Neuronal stem cell (in vitro differentiated cells): ENCODE measurements around the gene SPATA16.
"Not testable (repeated sequence)": the region's sequence is repeated elsewhere in the genome, so short reads cannot be mapped to it uniquely, and the experiment has no call there.

Source experiments
- DNase-seq: peaks from one replicate; pipeline ENCODE4 v3.0.0-alpha.2; 2013; ENCODE audit warnings: low spot score
- H2AFZ ChIP-seq: one replicate; pipeline ENCODE4 v1.6.1; 2013; ENCODE audit warnings: mild to moderate bottlenecking, low read length, inconsistent platforms
- H2AK5ac ChIP-seq: 2 replicates; pipeline ENCODE4 v1.6.1; 2013; ENCODE audit warnings: low read depth, mild to moderate bottlenecking, inconsistent platforms, low read length, moderate library complexity, mixed read lengths
- H2BK120ac ChIP-seq: 2 replicates; pipeline ENCODE4 v1.6.1; 2013; ENCODE audit warnings: low read depth, mild to moderate bottlenecking, inconsistent platforms, low read length, moderate library complexity, mixed read lengths
- H2BK12ac ChIP-seq: one replicate; pipeline ENCODE4 v1.6.1; 2013; ENCODE audit warnings: low read length, inconsistent platforms
- H2BK15ac ChIP-seq: 2 replicates; pipeline ENCODE4 v1.6.1; 2013; ENCODE audit warnings: mild to moderate bottlenecking, low read length, inconsistent platforms, mixed read lengths
- H2BK5ac ChIP-seq: one replicate; pipeline ENCODE4 v1.6.1; 2013; ENCODE audit warnings: inconsistent platforms, mild to moderate bottlenecking, low read length, moderate library complexity
- H3K14ac ChIP-seq: one replicate; pipeline ENCODE4 v1.6.1; 2013; ENCODE audit warnings: low read length, inconsistent platforms
- H3K18ac ChIP-seq: 2 replicates; pipeline ENCODE4 v1.6.1; 2013; ENCODE audit warnings: low read length, inconsistent platforms
- H3K23ac ChIP-seq: 2 replicates; pipeline ENCODE4 v1.6.1; 2013; ENCODE audit warnings: low read depth, mild to moderate bottlenecking, mixed read lengths, low read length, inconsistent platforms; ENCODE audit not compliant: poor library complexity
- H3K27ac ChIP-seq: replicated peaks from 3 replicates; pipeline ENCODE4 v1.5.1; 2013; ENCODE audit warnings: low read length, inconsistent platforms
- H3K27me3 ChIP-seq, 3 experiments: 2 replicates each; pipeline ENCODE4 v1.6.1; 2013; ENCODE audit warnings: low read length in 3 of 3, mild to moderate bottlenecking in 2 of 3, inconsistent platforms in 1 of 3, low read depth in 1 of 3, mixed read lengths in 1 of 3, moderate library complexity in 1 of 3; ENCODE audit not compliant: control insufficient read depth in 3 of 3, insufficient read depth in 3 of 3
- H3K36me3 ChIP-seq, 2 donors: replicated peaks in 1 of 2; 2 replicates each; pipeline ENCODE4 v1.6.1; 2013; ENCODE audit warnings: low read length in 2 of 2; ENCODE audit not compliant: control insufficient read depth in 2 of 2, insufficient read depth in 2 of 2
- H3K4ac ChIP-seq: 2 replicates; pipeline ENCODE4 v1.6.1; 2013; ENCODE audit warnings: inconsistent platforms, mild to moderate bottlenecking, low read length, moderate library complexity
- H3K4me1 ChIP-seq, 2 donors: 1 replicate in 1 of 2; 2 replicates in 1 of 2; pipeline ENCODE4 v1.6.1; 2013; ENCODE audit warnings: low read length in 2 of 2, low read depth in 1 of 2; ENCODE audit not compliant: control insufficient read depth in 2 of 2, insufficient read depth in 1 of 2
- H3K4me2 ChIP-seq: one replicate; pipeline ENCODE4 v1.6.1; 2013; ENCODE audit warnings: mild to moderate bottlenecking, low read length, inconsistent platforms; ENCODE audit not compliant: insufficient read depth, poor library complexity, severe bottlenecking
- H3K4me3 ChIP-seq, 2 donors: 2 replicates each; pipeline ENCODE4 v1.5.1; 2013; ENCODE audit warnings: low read length in 2 of 2, mild to moderate bottlenecking in 2 of 2, inconsistent platforms in 1 of 2, moderate library complexity in 1 of 2
- H3K79me1 ChIP-seq: one replicate; pipeline ENCODE4 v1.6.1; 2013; ENCODE audit warnings: low read depth, mild to moderate bottlenecking, inconsistent platforms, low read length, moderate library complexity
- H3K9ac ChIP-seq: one replicate; pipeline ENCODE4 v1.6.1; 2013; ENCODE audit warnings: mild to moderate bottlenecking, low read depth, low read length, inconsistent platforms; ENCODE audit not compliant: poor library complexity
- H3K9me3 ChIP-seq, 2 donors: replicated peaks in 1 of 2; 2 replicates each; pipeline versions ENCODE3 to v1.6.1; 2013; ENCODE audit warnings: low read length in 2 of 2, mild to moderate bottlenecking in 2 of 2, inconsistent platforms in 1 of 2, low read depth in 1 of 2, mixed read lengths in 1 of 2, moderate library complexity in 1 of 2; ENCODE audit not compliant: control insufficient read depth in 2 of 2, insufficient read depth in 1 of 2
- H4K8ac ChIP-seq: one replicate; pipeline ENCODE4 v1.6.1; 2013; ENCODE audit warnings: low read depth, mild to moderate bottlenecking, inconsistent platforms, low read length, moderate library complexity
- H4K91ac ChIP-seq: one replicate; pipeline ENCODE4 v1.6.1; 2013; ENCODE audit warnings: low read length, low read depth, mild to moderate bottlenecking, inconsistent platforms; ENCODE audit not compliant: poor library complexity
- WGBS, 2 donors: extraction: QIAGEN DNeasy Blood & Tissue Kit; methylation state at CpG; one replicate each; pipeline ENCODE4 v1.1.7; 2013; ENCODE audit warnings: missing lambda C conversion rate in 2 of 2, mixed read lengths in 1 of 2; ENCODE audit not compliant: insufficient read length in 2 of 2, insufficient replicate concordance in 1 of 2; ENCODE audit errors: extremely low coverage in 2 of 2; 5-methylcytosine and 5-hydroxymethylcytosine counted together

Gene SPATA16

GRCh38 chr3:173156533-173156932 lies 15.5 kb upstream of the SPATA16 start:
- H3K79me1 ChIP-seq, H3K4me3 ChIP-seq, DNase-seq, H3K4ac ChIP-seq, H3K14ac ChIP-seq, H4K91ac ChIP-seq, H2BK15ac ChIP-seq, H3K4me2 ChIP-seq, H3K9me3 ChIP-seq, H3K9ac ChIP-seq, H3K36me3 ChIP-seq, H3K4me1 ChIP-seq, H2AFZ ChIP-seq, H2BK5ac ChIP-seq, H2AK5ac ChIP-seq, H4K8ac ChIP-seq, H3K23ac ChIP-seq, H2BK120ac ChIP-seq, H3K18ac ChIP-seq, H3K27ac ChIP-seq, H2BK12ac ChIP-seq, H3K27me3 ChIP-seq: not testable (repeated sequence)
- no CpG with 5 or more reads among the region's 9 CpGs for WGBS, 2 donors

GRCh38 chr3:173153631-173154030 lies 12.6 kb upstream of the SPATA16 start:
- H3K36me3 ChIP-seq = no peaks in the 10 kb centered on the region
- WGBS, 2 donors = no CpG with 5 or more reads among the region's 2 CpGs

GRCh38 chr3:173139420-173139819 lies 1.6 kb downstream of the SPATA16 start:
- Histone ChIP-seq H3K4me3 (no peak overlapping the region), H2BK12ac (no peak overlapping the region), H4K8ac (no peak overlapping the region), H3K18ac (no peak overlapping the region), H4K91ac (no peak overlapping the region), H2AK5ac (no peak overlapping the region), H3K79me1 (no peaks in the 10 kb centered on the region), H3K36me3 (peaks cover 0 to 2% of the 10 kb centered on the region in 2 donors), H3K27me3 (no peaks in the 10 kb centered on the region), H3K4me2 (no peak overlapping the region), H3K4me1 (peaks cover 6 to 8% of the 10 kb centered on the region in 2 donors), H3K9ac (no peak overlapping the region), H2AFZ (no peak overlapping the region), H3K14ac (no peak overlapping the region), H2BK15ac (no peak overlapping the region), H2BK5ac (no peak overlapping the region), H3K23ac (no peak overlapping the region), H2BK120ac (no peak overlapping the region), H3K9me3 (peaks cover 0 to 2% of the 10 kb centered on the region in 2 donors), H3K4ac (no peak overlapping the region), H3K27ac (no peak overlapping the region)
- WGBS, 2 donors = no CpG with 5 or more reads among the region's 2 CpGs
- DNase-seq = peak; percentile 8

More at GRCh38 chr3:173153631-173154030, 12.6 kb upstream of the SPATA16 start:
- no peak overlapping the region for H3K4me3 ChIP-seq
- H2AK5ac ChIP-seq = no peak overlapping the region
- H4K91ac ChIP-seq = no peak overlapping the region
- no peak overlapping the region for H3K23ac ChIP-seq
- no peak for DNase-seq
- H2BK120ac ChIP-seq = no peak overlapping the region
- H2BK5ac ChIP-seq = no peak overlapping the region
- H3K18ac ChIP-seq = no peak overlapping the region
- no peak overlapping the region for H3K27ac ChIP-seq
- no peak overlapping the region for H3K4me2 ChIP-seq
- no peak overlapping the region for H2BK12ac ChIP-seq
- no peak overlapping the region for H3K4ac ChIP-seq
- H3K4me1 ChIP-seq = no peaks in the 10 kb centered on the region
- H3K14ac ChIP-seq = no peak overlapping the region
- no peaks in the 10 kb centered on the region for H3K9me3 ChIP-seq
- H3K79me1 ChIP-seq = no peaks in the 10 kb centered on the region
- no peak overlapping the region for H2BK15ac ChIP-seq
- no peak overlapping the region for H3K9ac ChIP-seq
- H3K27me3 ChIP-seq = no peaks in the 10 kb centered on the region
- H2AFZ ChIP-seq = no peak overlapping the region
- H4K8ac ChIP-seq = no peak overlapping the region

GRCh38 chr3:173138026-173138425 lies 3.0 kb downstream of the SPATA16 start:
- H3K9me3 ChIP-seq = peaks cover 0 to 2% of the 10 kb centered on the region in 2 donors
- H3K79me1 ChIP-seq = no peaks in the 10 kb centered on the region
- no peak overlapping the region for H2BK120ac ChIP-seq
- H3K4me3 ChIP-seq = no peak overlapping the region
- H3K36me3 ChIP-seq = peaks cover 0 to 2% of the 10 kb centered on the region in 2 donors
- no peak overlapping the region for H3K4ac ChIP-seq
- H3K4me1 ChIP-seq = peaks cover 6 to 8% of the 10 kb centered on the region in 2 donors
- H2AK5ac ChIP-seq = no peak overlapping the region
- no peak overlapping the region for H3K27ac ChIP-seq
- H3K27me3 ChIP-seq = no peaks in the 10 kb centered on the region
- no peak overlapping the region for H3K18ac ChIP-seq
- no CpG with 5 or more reads among the region's 3 CpGs for WGBS, 2 donors
- no peak overlapping the region for H2BK5ac ChIP-seq
- H2BK12ac ChIP-seq = no peak overlapping the region
- H4K8ac ChIP-seq = no peak overlapping the region
- H4K91ac ChIP-seq = no peak overlapping the region
- no peak overlapping the region for H3K9ac ChIP-seq
- H3K23ac ChIP-seq = no peak overlapping the region
- no peak overlapping the region for H2AFZ ChIP-seq
- peak; percentile 51 for DNase-seq
- no peak overlapping the region for H3K14ac ChIP-seq
- H2BK15ac ChIP-seq = no peak overlapping the region
- no peak overlapping the region for H3K4me2 ChIP-seq
